HG03045 (cell line): ENCODE data around the gene KLF16.

Experiments
- ATAC-seq: cut with Tn5 transposase; IDR thresholded peaks from one replicate; pipeline ENCODE4 v1.9.1; 2021; ENCODE audit warnings: mild to moderate bottlenecking, moderate library complexity; ENCODE audit not compliant: unreplicated experiment

Gene KLF16

GRCh38 chr19:1826557-1827521 lies 36.5 kb downstream of the KLF16 start:
- no peak for ATAC-seq

GRCh38 chr19:1825909-1826556 lies 37.3 kb downstream of the KLF16 start:
- no peak for ATAC-seq

DNA sequence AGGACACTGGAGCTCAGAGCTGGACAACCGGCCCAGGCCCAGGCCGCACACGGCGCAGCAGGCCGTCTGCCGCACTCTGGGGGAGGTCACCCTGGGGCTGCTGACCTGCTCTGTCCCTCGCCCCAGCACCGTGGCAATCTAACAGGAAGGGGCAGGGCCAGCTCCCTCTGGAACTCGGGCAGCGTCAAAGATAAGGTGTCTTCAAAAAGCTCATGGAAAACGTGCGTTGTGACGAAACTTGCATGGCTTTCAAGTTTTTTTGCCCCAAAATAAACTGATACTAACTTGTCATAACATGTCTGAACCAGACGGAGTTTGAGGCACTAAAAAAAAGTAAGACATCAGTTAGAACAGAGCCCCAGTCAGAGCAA lies 39.1 kb downstream of the KLF16 start:
- ATAC-seq, result no peak

GRCh38 chr19:1823539-1824251 lies 39.7 kb downstream of the KLF16 start:
- no peak for ATAC-seq

DNA sequence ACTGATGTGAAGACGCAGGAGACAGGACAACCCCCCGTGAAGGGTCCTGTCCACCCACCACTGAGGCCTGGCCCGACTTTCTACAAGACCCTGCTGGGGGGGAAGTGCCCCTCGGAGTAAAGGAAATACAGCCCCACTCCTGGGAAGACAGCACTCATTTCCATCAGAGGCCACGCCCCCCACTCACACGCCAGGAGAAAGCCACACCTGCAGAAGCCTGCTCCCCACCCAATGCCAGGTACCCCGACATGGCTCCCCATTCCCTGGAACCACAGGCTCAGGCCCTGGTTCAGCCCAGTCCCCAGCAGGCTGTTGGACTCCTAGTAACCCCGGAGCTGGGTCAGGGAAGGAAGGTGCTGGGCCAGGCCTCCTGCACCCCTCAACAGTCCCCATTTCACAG lies 40.4 kb downstream of the KLF16 start:
- ATAC-seq, result no peak

DNA sequence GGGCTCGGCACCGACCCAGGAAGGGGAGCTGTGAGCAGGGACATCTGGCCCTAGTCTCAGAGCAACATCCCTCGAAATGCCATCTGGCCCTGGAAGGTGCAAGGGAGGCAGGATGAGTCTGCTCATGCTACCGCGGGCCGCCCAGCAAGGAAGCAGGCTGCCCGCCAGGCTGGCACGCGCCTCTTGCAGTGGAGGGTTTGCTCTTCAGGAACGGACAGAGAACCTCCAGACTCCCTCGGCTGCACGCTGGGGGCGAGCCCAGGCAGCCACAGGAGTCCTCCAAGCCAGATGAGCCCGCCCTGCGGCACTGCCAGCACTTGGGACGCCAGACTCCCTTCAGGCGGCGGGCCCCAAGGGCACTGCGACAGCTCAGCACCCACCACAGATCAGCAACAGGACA lies 41.2 kb downstream of the KLF16 start:
- no peak for ATAC-seq

DNA sequence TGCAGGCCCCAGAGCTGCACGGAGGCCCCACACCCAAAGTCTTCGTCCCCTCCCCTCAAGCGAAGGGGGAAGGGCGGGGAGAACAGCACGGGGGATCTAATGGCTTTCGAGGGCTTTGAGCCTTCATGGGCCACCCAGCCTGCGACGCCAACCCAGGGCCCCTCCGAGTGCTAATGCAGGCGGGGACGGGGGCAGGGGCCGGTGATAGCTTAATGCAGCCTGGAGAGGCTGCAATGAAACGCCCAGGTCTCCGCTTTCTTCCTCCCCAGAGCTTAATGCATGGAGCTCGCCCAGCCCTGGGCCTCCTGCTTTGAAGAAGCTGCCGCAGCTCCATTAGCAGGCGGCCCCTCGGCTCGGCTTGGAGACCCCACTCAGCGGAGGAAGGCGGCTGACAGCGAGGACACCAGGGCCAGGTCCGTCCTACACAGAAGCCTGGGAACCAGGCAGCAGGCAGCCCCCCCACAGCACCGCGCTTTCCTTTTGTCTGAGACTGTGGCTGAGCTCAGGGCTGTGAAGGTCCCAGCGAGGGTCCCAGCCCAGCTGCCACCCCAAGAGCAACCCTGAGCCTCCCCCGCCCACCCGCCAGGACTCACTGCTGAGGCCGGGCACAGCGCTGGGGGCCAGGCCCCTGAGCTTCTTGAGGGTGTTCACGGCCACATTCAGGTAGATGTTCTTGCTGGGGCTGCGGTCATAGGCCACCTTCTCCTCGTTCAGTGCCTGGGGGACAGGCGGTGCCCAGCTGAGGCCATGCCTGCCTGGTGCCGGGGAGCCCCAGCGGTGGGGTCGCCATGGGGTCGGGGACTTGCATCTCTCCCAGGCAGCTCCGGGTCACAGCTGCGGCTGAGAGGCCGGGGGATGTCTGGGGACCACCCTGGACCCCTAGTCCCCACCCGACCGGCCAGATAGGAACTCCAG lies 43.8 kb downstream of the KLF16 start:
- no peak for ATAC-seq

- ATAC-seq, result no peak
These were observed 44.7 kb downstream of the KLF16 start for GRCh38 chr19:1818549-1819195.

DNA sequence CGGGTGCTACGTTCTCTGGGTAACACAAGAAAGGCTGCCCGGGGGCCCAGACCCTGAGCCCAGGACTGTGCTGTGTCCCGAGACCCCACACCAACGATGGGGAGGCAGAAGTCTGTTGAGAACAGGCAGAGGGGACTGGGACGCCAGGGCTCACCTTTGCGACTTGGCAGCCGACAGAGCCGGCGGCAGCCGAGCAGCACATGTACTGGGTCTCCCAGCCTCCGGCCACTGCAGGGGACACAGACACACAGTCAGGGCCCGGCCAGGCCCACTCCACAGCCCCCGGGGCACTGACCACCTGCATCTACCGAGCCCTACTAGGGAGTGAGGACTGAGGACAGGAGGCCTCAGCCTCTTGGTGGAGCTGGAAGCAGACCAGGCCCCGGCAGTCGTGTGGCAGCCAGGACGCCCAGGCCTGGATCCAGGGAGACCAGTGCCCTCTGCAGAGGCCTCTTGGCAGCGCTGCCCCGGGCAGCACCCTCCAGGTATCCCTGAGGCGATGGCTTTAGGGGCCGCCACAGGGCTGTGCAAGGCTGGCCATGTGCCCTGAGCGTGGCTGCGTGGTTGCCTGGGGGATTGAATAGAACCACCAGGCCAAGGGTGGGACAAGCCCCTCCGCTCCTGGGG lies 45.7 kb downstream of the KLF16 start:
- ATAC-seq, result no peak

GRCh38 chr19:1816530-1817298 lies 46.7 kb downstream of the KLF16 start:
- ATAC-seq, result no peak

GRCh38 chr19:1815605-1816529 lies 47.5 kb downstream of the KLF16 start:
- ATAC-seq, result no peak

DNA sequence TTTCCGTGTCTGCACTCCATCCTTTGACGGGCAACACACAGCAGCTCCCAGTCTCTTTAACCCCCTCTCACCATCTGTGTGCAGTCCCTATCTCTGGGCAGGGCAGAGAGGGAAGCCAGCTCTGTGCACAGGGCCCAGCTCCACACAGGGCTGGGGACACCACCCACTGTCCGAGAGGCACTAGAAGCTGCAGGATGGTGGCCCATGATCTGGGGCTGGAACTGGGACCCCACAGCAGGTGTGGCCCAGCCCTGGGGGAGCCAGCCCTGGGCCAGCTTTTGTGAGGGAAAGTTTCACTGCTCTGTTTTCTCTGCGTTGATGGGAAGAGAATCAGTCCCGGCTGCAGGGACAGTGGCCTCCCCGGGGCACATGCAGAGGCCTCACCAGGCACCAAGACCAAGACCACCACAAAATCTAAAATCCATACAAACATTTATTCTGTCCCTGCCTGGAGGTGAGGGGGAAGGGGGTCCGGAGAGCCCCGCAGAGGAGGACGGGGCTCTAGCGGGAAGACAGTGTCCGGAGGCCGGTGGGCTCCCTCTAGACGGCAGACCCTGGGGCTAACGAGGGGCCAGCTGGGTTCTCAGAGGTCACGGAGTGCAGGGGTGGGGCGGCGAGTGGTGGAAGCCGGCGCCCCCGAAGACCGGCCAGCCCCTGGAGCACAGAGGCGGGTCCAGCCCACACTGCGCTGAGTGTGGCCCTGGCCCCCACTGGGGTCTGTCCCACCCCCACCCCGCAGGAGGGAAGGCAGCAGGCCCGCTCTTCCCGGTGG lies 48.4 kb downstream of the KLF16 start:
- ATAC-seq, result no peak

DNA sequence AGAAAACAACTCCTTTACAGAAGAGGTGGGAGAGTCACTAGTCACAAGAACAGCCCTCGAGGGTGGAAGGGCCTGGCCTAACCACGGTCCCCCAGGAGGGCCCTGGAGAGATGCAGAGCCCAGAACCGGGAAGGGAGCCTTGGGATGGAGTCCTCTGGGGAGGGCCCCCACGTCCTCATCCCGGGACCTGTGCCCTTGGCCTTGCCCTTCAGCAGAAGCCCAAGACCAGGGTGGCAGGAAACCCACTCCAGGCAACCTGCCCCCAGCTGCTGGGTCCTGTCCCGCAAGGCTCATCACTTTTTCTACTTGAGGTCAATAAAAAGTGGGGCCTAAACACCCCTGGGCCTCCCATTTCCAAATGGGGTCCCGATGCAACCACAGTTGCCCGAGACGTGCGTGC lies 49.0 kb downstream of the KLF16 start:
- ATAC-seq, result no peak

DNA sequence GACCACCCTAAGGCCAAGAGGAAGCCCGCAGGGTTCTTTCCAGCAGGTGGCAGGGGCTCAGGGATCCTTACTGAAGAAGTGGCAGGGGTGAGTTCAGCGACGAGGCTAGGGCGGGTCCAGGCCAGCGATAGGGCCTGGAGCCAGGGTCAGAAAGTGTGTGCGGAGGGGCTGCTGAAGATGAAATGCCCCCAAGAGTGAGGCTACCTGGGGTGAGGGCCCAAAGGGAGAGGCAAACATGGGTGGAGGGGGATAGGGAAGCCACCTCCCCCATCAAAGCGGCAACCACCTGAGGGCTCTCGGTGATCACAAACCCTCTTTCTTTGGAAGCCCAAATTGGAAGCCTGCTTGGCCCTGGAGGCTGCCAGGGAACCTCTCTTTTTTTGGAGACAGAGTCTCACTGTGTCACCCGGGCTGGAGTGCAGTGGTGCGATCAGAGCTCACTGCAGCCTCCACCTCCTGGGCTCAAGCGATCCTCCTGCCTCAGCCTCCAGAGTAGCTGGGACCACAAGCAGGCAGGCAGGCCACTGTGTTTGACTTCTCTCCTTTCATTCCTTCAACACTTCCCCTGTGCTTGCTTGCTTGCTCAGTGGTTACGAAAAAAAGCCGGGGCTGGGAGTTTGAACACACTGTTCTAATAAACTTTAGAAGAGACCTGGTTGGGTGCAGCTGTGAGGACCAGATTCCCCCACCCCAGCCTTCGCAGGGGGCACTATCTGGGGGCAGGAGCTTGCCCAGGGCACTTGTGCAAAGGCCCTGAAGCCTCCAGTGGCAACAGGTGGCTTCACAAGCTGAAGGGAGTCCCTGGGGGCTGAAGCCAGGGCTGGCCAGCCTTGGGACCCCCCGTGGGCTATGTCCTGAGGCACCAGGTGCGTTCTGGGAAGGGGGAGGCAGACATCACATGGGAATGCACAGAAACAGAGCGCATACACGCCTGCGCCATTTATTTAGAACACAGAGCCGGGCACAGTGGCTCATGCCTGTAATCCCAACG lies 49.9 kb downstream of the KLF16 start:
- no peak for ATAC-seq

- ATAC-seq, result peak; percentile 83
These were observed 50.8 kb downstream of the KLF16 start for GRCh38 chr19:1812426-1813191.
